K562 (cell line): ENCODE results near the gene ZNF154. TPM values are rescaled to one million over a fixed set of nuclear protein-coding genes. Genes with fewer than 3 reads are reported as not detected.

Source experiments
- ATAC-seq: fragments of 200-7000 bp; cut with Tn5 transposase; 3 replicates; pipeline ENCODE4 v1.9.1; 2020; ENCODE audit warnings: moderate library complexity
- BruUV-seq: library from RNA; stranded (reverse); fragments of 400-500 nt; replicated peaks from 2 replicates; lab custom pipeline; 2021; lab: Mats Ljungman, UMichigan
- CTCF ChIA-PET: fragments of 300-600 bp; formaldehyde crosslinking; extraction: SDS; loops from one replicate; lab custom pipeline; 2021; ENCODE audit warnings: low intra/inter-chr PET ratio; lab: Yijun Ruan, JAX
- POLR2A ChIA-PET: fragments of 300-600, 350-650 bp; sonication (Branson Sonifier 250); formaldehyde crosslinking; extraction: SDS; loops from one replicate; lab custom pipeline; 2021; ENCODE audit warnings: antibody characterized with exemption, inconsistent platforms; lab: Yijun Ruan, JAX
- DNase-seq, 4 experiments: peaks; one replicate each; pipeline versions ENCODE4 v3.0.0 to v3.0.0-alpha.2; 2011 to 2018; ENCODE audit warnings: low spot score in 3 of 4, mixed read lengths in 3 of 4; ENCODE audit errors: extremely low read depth in 1 of 4
- FAIRE-seq: peaks from 2 replicates; lab custom pipeline; 2011; peaks lifted over from hg19 to GRCh38; lab: Jason Lieb, UNC
- H2AFZ ChIP-seq: 2 replicates; pipeline ENCODE4 v1.6.0; 2011; ENCODE audit warnings: low read depth, low read length, control low read depth, inconsistent platforms
- H3K27ac ChIP-seq: fragments of 200-600 bp; 3 replicates; pipeline ENCODE4 v1.8.0; 2011; ENCODE audit warnings: low read depth, mild to moderate bottlenecking, control low read depth, inconsistent platforms, low read length, moderate library complexity, mixed read lengths; ENCODE audit errors: extremely low read depth
- H3K27me3 ChIP-seq, 2 experiments: fragments of 300-600 bp in 1 of 2; 2 replicates in 1 of 2; 3 replicates in 1 of 2; pipeline versions ENCODE4 v1.6.0 to v1.8.0; 2011; ENCODE audit warnings: inconsistent platforms in 2 of 2, low read length in 2 of 2, mild to moderate bottlenecking in 1 of 2, mixed read lengths in 1 of 2, moderate library complexity in 1 of 2; ENCODE audit not compliant: control insufficient read depth in 2 of 2, insufficient read depth in 2 of 2
- H3K36me3 ChIP-seq: fragments of 300-600 bp; 3 replicates; pipeline ENCODE4 v1.8.0; 2011; ENCODE audit warnings: mild to moderate bottlenecking, low read length, inconsistent platforms; ENCODE audit not compliant: control insufficient read depth, insufficient read depth
- H3K4me1 ChIP-seq, 2 experiments: fragments of 200-600 bp in 1 of 2; replicated peaks in 1 of 2; 2 replicates in 1 of 2; 3 replicates in 1 of 2; pipeline versions ENCODE4 v1.5.1 to v1.8.0; 2011; ENCODE audit warnings: inconsistent platforms in 2 of 2, low read length in 2 of 2, mild to moderate bottlenecking in 1 of 2, mixed read lengths in 1 of 2, moderate library complexity in 1 of 2; ENCODE audit not compliant: control insufficient read depth in 2 of 2, insufficient read depth in 2 of 2
- H3K4me2 ChIP-seq: 2 replicates; pipeline ENCODE4 v1.6.1; 2011; ENCODE audit warnings: low read length, control low read depth, inconsistent platforms, mixed read lengths; ENCODE audit not compliant: insufficient read depth
- H3K4me3 ChIP-seq: fragments of 200-600 bp; sonication (generic), shearing (Covaris generic); 2 replicates; pipeline ENCODE4 v1.5.1; 2016; ENCODE audit warnings: control low read depth, inconsistent platforms
- H3K79me2 ChIP-seq: fragments of 200-600 bp; 3 replicates; pipeline ENCODE4 v1.8.0; 2011; ENCODE audit warnings: low read length, inconsistent platforms; ENCODE audit not compliant: control insufficient read depth, insufficient read depth
- H3K9ac ChIP-seq, 2 experiments: 2 replicates each; pipeline versions ENCODE4 v1.6.0 to v1.6.1; 2011; ENCODE audit warnings: low read depth in 2 of 2, low read length in 2 of 2, control low read depth in 1 of 2, inconsistent platforms in 1 of 2, mild to moderate bottlenecking in 1 of 2, mixed read lengths in 1 of 2; ENCODE audit not compliant: insufficient read depth in 1 of 2
- H3K9me1 ChIP-seq: one replicate; pipeline ENCODE4 v1.6.0; 2011; ENCODE audit warnings: inconsistent platforms, mild to moderate bottlenecking, low read length, moderate library complexity; ENCODE audit not compliant: control insufficient read depth, insufficient read depth
- H3K9me3 ChIP-seq: replicated peaks from 2 replicates; pipeline ENCODE4 v1.5.1; 2011; ENCODE audit warnings: low read depth, low read length, inconsistent platforms; ENCODE audit not compliant: control insufficient read depth, insufficient read depth
- H4K20me1 ChIP-seq: replicated peaks from 2 replicates; pipeline ENCODE4 v1.6.1; 2011; ENCODE audit warnings: low read length, inconsistent platforms, mixed read lengths; ENCODE audit not compliant: control insufficient read depth, insufficient read depth
- CBX5 ChIP-seq: IDR thresholded peaks from 2 replicates; pipeline ENCODE4 v1.6.1; 2014; ENCODE audit warnings: low read depth, borderline replicate concordance
- CHCHD3 ChIP-seq: fragments of 250-450 bp; sonication (Bioruptor Pico); IDR thresholded peaks from 2 replicates; pipeline ENCODE4 v2.1.2; 2022; ENCODE audit warnings: mild to moderate bottlenecking
- EGR1 ChIP-seq: fragments of 450-650 bp; conservative IDR thresholded peaks from 2 replicates; pipeline ENCODE4 v1.6.1; 2017; ENCODE audit warnings: mild to moderate bottlenecking
- HMG20B ChIP-seq: fragments of 250-450 bp; sonication (Bioruptor Pico); IDR thresholded peaks from 2 replicates; pipeline ENCODE4 v1.5.0; 2021; ENCODE audit warnings: mild to moderate bottlenecking
- HNRNPUL1 ChIP-seq: fragments of 200-400 bp; formaldehyde crosslinking; IDR thresholded peaks from 2 replicates; pipeline ENCODE4 v1.6.1; 2017; ENCODE audit warnings: low read length
- JUNB ChIP-seq: fragments of 450-650 bp; formaldehyde crosslinking; conservative IDR thresholded peaks from 2 replicates; pipeline ENCODE4 v1.4.0; 2020; ENCODE audit warnings: mild to moderate bottlenecking
- LCOR ChIP-seq: sonication (generic); formaldehyde crosslinking; IDR thresholded peaks from 2 replicates; pipeline ENCODE4 v1.8.0; 2022; ENCODE audit warnings: mild to moderate bottlenecking, missing genetic modification reagents
- MEF2D ChIP-seq: conservative IDR thresholded peaks from 2 replicates; pipeline ENCODE4 v1.6.1; 2016; ENCODE audit warnings: low read depth, missing genetic modification characterization, missing compliant biosample characterization
- NONO ChIP-seq, 2 experiments: fragments of 200-400 bp in 1 of 2; fragments of 450-650 bp in 1 of 2; formaldehyde crosslinking in 1 of 2; IDR thresholded peaks; 2 replicates each; pipeline ENCODE4 v1.6.1; 2017; ENCODE audit warnings: low read depth in 2 of 2, mild to moderate bottlenecking in 2 of 2, moderate library complexity in 2 of 2, low read length in 1 of 2
- POLR2AphosphoS2 ChIP-seq: IDR thresholded peaks from 2 replicates; pipeline ENCODE4 v1.6.1; 2012; ENCODE audit warnings: low read length, improper control_type of control experiment
- RUNX1 ChIP-seq: sonication (generic); IDR thresholded peaks from 2 replicates; pipeline ENCODE4 v1.6.1; 2016; ENCODE audit warnings: antibody characterized with exemption, low read depth
- ZNF124 ChIP-seq: sonication (generic); formaldehyde crosslinking; IDR thresholded peaks from 2 replicates; pipeline ENCODE4 v1.8.1; 2022; ENCODE audit warnings: missing genetic modification reagents
- ZNF354B ChIP-seq: fragments of 250-450 bp; sonication (Bioruptor Pico); IDR thresholded peaks from 2 replicates; pipeline ENCODE4 v1.4.0; 2020
- ZNF785 ChIP-seq: fragments of 250-450 bp; sonication (Bioruptor Pico); IDR thresholded peaks from 2 replicates; pipeline ENCODE4 v1.4.0; 2020; ENCODE audit warnings: mild to moderate bottlenecking
- WGBS: fragments of 100-300 bp; shearing (Covaris generic); methylation state at CpG from one replicate; pipeline ENCODE4 v1.1.6; 2016; ENCODE audit warnings: low coverage, mixed read lengths; ENCODE audit not compliant: insufficient coverage; ENCODE audit errors: missing lambda C conversion rate; 5-methylcytosine and 5-hydroxymethylcytosine counted together
- in situ Hi-C: fragments of 300-500 bp; cut with MboI; formaldehyde crosslinking; loops from 4 replicates; pipeline ENCODE4 v1.15.0; 2018; ENCODE audit warnings: inconsistent platforms, mixed read lengths
- intact Hi-C: fragments of 100-400 bp; cut with micrococcal nuclease; formaldehyde crosslinking; loops from 2 replicates; pipeline ENCODE4 v1.14.2; 2022
- polyA plus RNA-seq, 8 experiments: library from polyadenylated mRNA; depleted of rRNA in 4 of 8; stranded (reverse) in 5 of 8; unstranded in 3 of 8; fragments of >200 nt; fragmentation: Nextera tagmentation in 2 of 8; fragmentation: Illumina TruSeq in 1 of 8; extraction: Ambion mirVana in 2 of 8; extraction: Trizol in 1 of 8; gene quantifications; 2 replicates each; pipeline versions ENCODE4 v1.2.1 to v1.2.3, GENCODE V29; 2011 to 2014; ENCODE audit warnings: inconsistent platforms in 1 of 8, missing spikeins in 1 of 8
- total RNA-seq, 7 experiments: library from RNA; depleted of rRNA in 6 of 7; stranded (reverse); fragments of >200 nt in 6 of 7; fragmentation: Illumina TruSeq in 2 of 7; extraction: Trizol in 2 of 7; gene quantifications; 2 replicates each; pipeline versions ENCODE4 v1.2.1 to v1.2.3, GENCODE V29; 2011 to 2021; ENCODE audit warnings: low replicate concordance in 1 of 7
- TF ChIP-seq, protein P1 (sequence below): fragments of 250-450 bp; sonication (Bioruptor Pico); IDR thresholded peaks from 2 replicates; pipeline ENCODE4 v1.4.0; 2020; ENCODE audit warnings: borderline replicate concordance

Gene ZNF154
- total and polyA plus RNA-seq, 9 of the 15 experiments (the other 6 are each of a cell fraction or from before 2014, with no cell fraction given) = 0.06 to 0.11 (median 0.07) TPM; not detected in 6

- Histone ChIP-seq H2AFZ (no peak overlapping the region), H3K36me3 (peaks cover 66% of the 10 kb centered on the region), H3K9ac (no peak overlapping the region), H3K79me2 (peaks cover 66% of the 10 kb centered on the region), H3K4me3 (no peak overlapping the region), H4K20me1 (no peaks in the 10 kb centered on the region), H3K4me2 (no peak overlapping the region), H3K27me3 (no peaks in the 10 kb centered on the region), H3K9me3 (peaks cover 62% of the 10 kb centered on the region), H3K4me1 (peaks cover 6 to 9% of the 10 kb centered on the region in 2 experiments; a peak in 4 of 5 replicates), H3K9me1 (no peaks in the 10 kb centered on the region), H3K27ac (no peak overlapping the region)
- intact Hi-C loops (no loop called here), in situ Hi-C loops (no loop called here)
- no peak for TF ChIP-seq HMG20B (CRISPR knock-in tag)
- TF ChIP-seq CHCHD3 (CRISPR knock-in tag) = no peak
- no peak for TF ChIP-seq RUNX1
- no peak for TF ChIP-seq MEF2D (tag)
- TF ChIP-seq ZNF124 = no peak
- no peak for TF ChIP-seq LCOR
- TF ChIP-seq ZNF785 (CRISPR knock-in tag) = no peak
- TF ChIP-seq EGR1 = no peak
- TF ChIP-seq CBX5 = no peak
- TF ChIP-seq POLR2AphosphoS2 = no peak
- no peak for TF ChIP-seq HNRNPUL1
- no peak for TF ChIP-seq JUNB (CRISPR knock-in tag)
- no peak for TF ChIP-seq ZNF354B (CRISPR knock-in tag)
- TF ChIP-seq, protein P1, sequence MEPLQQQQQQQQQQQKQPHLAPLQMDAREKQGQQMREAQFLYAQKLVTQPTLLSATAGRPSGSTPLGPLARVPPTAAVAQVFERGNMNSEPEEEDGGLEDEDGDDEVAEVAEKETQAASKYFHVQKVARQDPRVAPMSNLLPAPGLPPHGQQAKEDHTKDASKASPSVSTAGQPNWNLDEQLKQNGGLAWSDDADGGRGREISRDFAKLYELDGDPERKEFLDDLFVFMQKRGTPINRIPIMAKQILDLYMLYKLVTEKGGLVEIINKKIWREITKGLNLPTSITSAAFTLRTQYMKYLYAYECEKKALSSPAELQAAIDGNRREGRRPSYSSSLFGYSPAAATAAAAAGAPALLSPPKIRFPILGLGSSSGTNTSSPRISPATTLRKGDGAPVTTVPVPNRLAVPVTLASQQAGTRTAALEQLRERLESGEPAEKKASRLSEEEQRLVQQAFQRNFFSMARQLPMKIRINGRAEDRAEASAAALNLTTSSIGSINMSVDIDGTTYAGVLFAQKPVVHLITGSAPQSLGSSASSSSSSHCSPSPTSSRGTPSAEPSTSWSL (CRISPR knock-in tag) = no peak
- no peak for TF ChIP-seq NONO (IDR thresholded peaks at IDR 0.05; ENCODE audit: low read depth in 2 of 2, low read length in 1 of 2)
- BruUV-seq = no TSS peak
- DNase-seq (no peak), FAIRE-seq (no peak), ATAC-seq (no peak)
- ChIA-PET POLR2A (no interaction called here), CTCF (no interaction called here)
- 86% methylated on average over 2 of the region's 3 CpGs for WGBS
Observed at GRCh38 chr19:57686727-57687126, 22.3 kb downstream of the ZNF154 start.
